HCT116 (cell line): ENCODE measurements around the gene CD300C. TPM values are rescaled to one million over a fixed set of nuclear protein-coding genes. Genes with fewer than 3 reads are reported as not detected.

Source experiments
- ATAC-seq: fragments of 200-7000 bp; cut with Tn5 transposase; 2 replicates; pipeline ENCODE4 v1.9.1; 2020; ENCODE audit warnings: mild to moderate bottlenecking, moderate library complexity
- BruUV-seq: library from RNA; stranded (reverse); fragments of 400-500 nt; replicated peaks from 2 replicates; lab custom pipeline; 2021; lab: Mats Ljungman, UMichigan
- CTCF ChIA-PET: fragments of 300-600 bp; sonication (Branson Sonifier 250); formaldehyde crosslinking; loops from one replicate; lab custom pipeline; 2021; ENCODE audit warnings: antibody characterized with exemption; lab: Charles Lee
- POLR2A ChIA-PET: fragments of 300-600, 350-600 bp; sonication (Branson Sonifier 250); formaldehyde crosslinking; loops from one replicate; lab custom pipeline; 2021; ENCODE audit warnings: antibody characterized with exemption; lab: Charles Lee
- RAD21 ChIA-PET, 2 experiments: fragments of 300-600 bp; sonication (Branson Sonifier 250); formaldehyde crosslinking; loops; one replicate each; lab custom pipeline; 2023; ENCODE audit warnings: low total read pairs in 2 of 2; ENCODE audit not compliant: uncharacterized antibody in 2 of 2, unreplicated experiment in 2 of 2, low non-redundant PET in 1 of 2; lab: Charles Lee
- DNase-seq: peaks from one replicate; pipeline ENCODE4 v3.0.0-alpha.2; 2010; ENCODE audit warnings: low read depth, low spot score
- H2AFZ ChIP-seq: fragments of 200-600 bp; shearing (Covaris generic), sonication (generic); 2 replicates; pipeline ENCODE4 v1.6.1; 2017; ENCODE audit warnings: low read depth, mixed run types, mixed read lengths, antibody characterized with exemption, low read length; ENCODE audit not compliant: poor library complexity, severe bottlenecking
- H3K27ac ChIP-seq: 2 replicates; pipeline ENCODE4 v1.5.1; 2012; ENCODE audit warnings: low read depth, low read length
- H3K27me3 ChIP-seq: fragments of 200-600 bp; sonication (generic); 2 replicates; pipeline ENCODE4 v1.6.1; 2016; ENCODE audit warnings: mixed run types, low read length, mixed read lengths; ENCODE audit not compliant: insufficient read depth
- H3K36me3 ChIP-seq, 2 experiments: fragments of 200-500 bp in 1 of 2; fragments of 200-600 bp in 1 of 2; sonication (Bioruptor generic) in 1 of 2; sonication (generic) in 1 of 2; 2 replicates each; pipeline versions ENCODE4 v1.5.1 to v1.6.1; 2014 to 2016; ENCODE audit warnings: low read length in 2 of 2, inconsistent platforms in 1 of 2, mixed read lengths in 1 of 2, mixed run types in 1 of 2; ENCODE audit not compliant: insufficient read depth in 2 of 2, control insufficient read depth in 1 of 2
- H3K4me1 ChIP-seq, 2 experiments: fragments of 200-600 bp in 1 of 2; sonication (generic) in 1 of 2; 2 replicates each; pipeline versions ENCODE4 v1.5.1 to v1.6.1; 2012 to 2017; ENCODE audit warnings: low read length in 2 of 2, inconsistent platforms in 1 of 2, mild to moderate bottlenecking in 1 of 2, mixed read lengths in 1 of 2, mixed run types in 1 of 2, moderate library complexity in 1 of 2; ENCODE audit not compliant: insufficient read depth in 2 of 2, control insufficient read depth in 1 of 2
- H3K4me2 ChIP-seq: fragments of 200-600 bp; sonication (generic); 2 replicates; pipeline ENCODE4 v1.6.1; 2017; ENCODE audit warnings: mixed run types, low read length, mixed read lengths
- H3K4me3 ChIP-seq, 2 experiments: fragments of 200-600 bp in 1 of 2; sonication (generic) in 1 of 2; replicated peaks in 1 of 2; 2 replicates each; pipeline ENCODE4 v1.5.1; 2011 to 2016; ENCODE audit warnings: low read length in 2 of 2, control low read depth in 1 of 2, low read depth in 1 of 2, mild to moderate bottlenecking in 1 of 2, mixed read lengths in 1 of 2, mixed run types in 1 of 2
- H3K79me2 ChIP-seq: fragments of 200-600 bp; sonication (generic); 2 replicates; pipeline ENCODE4 v1.6.1; 2017; ENCODE audit warnings: mild to moderate bottlenecking, mixed run types, low read length, moderate library complexity, mixed read lengths; ENCODE audit not compliant: insufficient read depth
- H3K9ac ChIP-seq: fragments of 200-600 bp; sonication (generic); 2 replicates; pipeline ENCODE4 v1.6.1; 2016; ENCODE audit warnings: low read length, mixed read lengths
- H3K9me2 ChIP-seq: fragments of 200-600 bp; sonication (generic), shearing (Covaris generic); 2 replicates; pipeline ENCODE4 v1.6.1; 2017; ENCODE audit warnings: mixed run types, mild to moderate bottlenecking, moderate library complexity; ENCODE audit not compliant: insufficient read depth
- H3K9me3 ChIP-seq, 2 experiments: fragments of 200-500 bp in 1 of 2; fragments of 200-600 bp in 1 of 2; sonication (Bioruptor generic) in 1 of 2; sonication (generic) in 1 of 2; 2 replicates each; pipeline ENCODE4 v1.6.1; 2014 to 2017; ENCODE audit warnings: low read length in 2 of 2, mixed read lengths in 2 of 2, inconsistent platforms in 1 of 2, low read depth in 1 of 2, mild to moderate bottlenecking in 1 of 2, mixed run types in 1 of 2, moderate library complexity in 1 of 2; ENCODE audit not compliant: control insufficient read depth in 1 of 2, insufficient read depth in 1 of 2
- H4K20me1 ChIP-seq: fragments of 200-600 bp; sonication (generic), shearing (Covaris generic); 2 replicates; pipeline ENCODE4 v1.6.1; 2017; ENCODE audit warnings: mixed run types, mild to moderate bottlenecking, moderate library complexity; ENCODE audit not compliant: insufficient read depth
- ATF3 ChIP-seq: IDR thresholded peaks from 2 replicates; pipeline ENCODE4 v1.6.1; 2012
- CBX3 ChIP-seq: IDR thresholded peaks from 2 replicates; pipeline ENCODE4 v1.6.1; 2012; ENCODE audit warnings: low read depth
- CEBPB ChIP-seq: IDR thresholded peaks from 2 replicates; pipeline ENCODE4 v1.6.1; 2012; ENCODE audit warnings: low read depth
- EZH2 ChIP-seq: fragments of 200-600 bp; sonication (generic); IDR thresholded peaks from 2 replicates; pipeline ENCODE4 v1.6.1; 2017; ENCODE audit warnings: antibody characterized with exemption, mixed run types
- EZH2phosphoT487 ChIP-seq: fragments of 200-600 bp; IDR thresholded peaks from 2 replicates; pipeline ENCODE4 v1.6.1; 2018; ENCODE audit warnings: antibody characterized with exemption, borderline replicate concordance
- FOSL1 ChIP-seq: IDR thresholded peaks from 2 replicates; pipeline ENCODE4 v1.6.1; 2012; ENCODE audit warnings: low read depth
- JUND ChIP-seq: IDR thresholded peaks from 2 replicates; pipeline ENCODE4 v1.6.1; 2012
- MAX ChIP-seq: IDR thresholded peaks from 2 replicates; pipeline ENCODE4 v1.6.1; 2012
- POLR2A ChIP-seq: IDR thresholded peaks from 2 replicates; pipeline ENCODE4 v1.7.0; 2011; ENCODE audit warnings: borderline replicate concordance; ENCODE audit not compliant: insufficient read depth, insufficient read length; ENCODE audit errors: extremely low read depth
- POLR2AphosphoS5 ChIP-seq: IDR thresholded peaks from 2 replicates; pipeline ENCODE4 v1.6.1; 2011; ENCODE audit warnings: mild to moderate bottlenecking, low read depth, low read length, moderate library complexity
- RAD21 ChIP-seq: IDR thresholded peaks from 2 replicates; pipeline ENCODE4 v1.6.1; 2012; ENCODE audit warnings: low read depth, mild to moderate bottlenecking
- SIN3A ChIP-seq: IDR thresholded peaks from 2 replicates; pipeline ENCODE4 v1.6.1; 2012; ENCODE audit warnings: low read depth
- SP1 ChIP-seq: IDR thresholded peaks from 2 replicates; pipeline ENCODE4 v1.6.1; 2012; ENCODE audit warnings: low read depth
- TCF7L2 ChIP-seq: IDR thresholded peaks from 2 replicates; pipeline ENCODE4 v1.7.0; 2011; ENCODE audit warnings: borderline replicate concordance, inconsistent platforms; ENCODE audit not compliant: insufficient read depth, insufficient read length; ENCODE audit errors: extremely low read depth
- YY1 ChIP-seq: IDR thresholded peaks from 2 replicates; pipeline ENCODE4 v1.6.1; 2011; ENCODE audit warnings: low read length, low read depth, moderate library complexity, mild to moderate bottlenecking; ENCODE audit not compliant: insufficient replicate concordance; ENCODE audit errors: extremely low read depth
- ZBTB33 ChIP-seq: IDR thresholded peaks from 2 replicates; pipeline ENCODE4 v1.6.1; 2011; ENCODE audit warnings: mild to moderate bottlenecking, low read length, moderate library complexity; ENCODE audit not compliant: insufficient replicate concordance; ENCODE audit errors: extremely low read depth
- intact Hi-C: fragments of 100-400 bp; cut with micrococcal nuclease; formaldehyde crosslinking; loops from 2 replicates; pipeline ENCODE4 v1.10.0; 2022
- total RNA-seq: library from RNA; stranded (reverse); gene quantifications from one replicate; pipeline ENCODE4 v1.2.1, GENCODE V29; 2021; ENCODE audit not compliant: unreplicated experiment
- TF ChIP-seq, protein P1 (sequence below): IDR thresholded peaks from 2 replicates; pipeline ENCODE4 v1.6.1; 2012; ENCODE audit warnings: low read depth

Gene CD300C
- total RNA-seq, 1 experiment from 2014 or later, result 0.15 TPM

GRCh38 chr17:74563358-74563757, 17.4 kb upstream of the CD300C start:
- H3K79me2 ChIP-seq, result no peaks in the 10 kb centered on the region
- no TSS peak for BruUV-seq
- no peak overlapping the region for H3K27ac ChIP-seq
- H3K9me3 ChIP-seq, result no peaks in the 10 kb centered on the region
- DNase-seq (no peak), ATAC-seq (no peak)
- no peak overlapping the region for H3K4me3 ChIP-seq
- no peak overlapping the region for H3K4me2 ChIP-seq
- no peaks in the 10 kb centered on the region for H3K36me3 ChIP-seq
- no peak overlapping the region for H3K9ac ChIP-seq
- intact Hi-C loops, result no loop called here
- no peaks in the 10 kb centered on the region for H4K20me1 ChIP-seq
- CTCF ChIA-PET, result interaction anchor here (0.5 kb wide), 1 partner anchor 171 kb away, joined by 3 read pairs; no protein-coding TSS in a partner anchor
- TF ChIP-seq JUND (no peak), CEBPB (no peak), EZH2phosphoT487 (no peak), YY1 (no peak), ZBTB33 (no peak), CBX3 (no peak), POLR2A (no peak), SP1 (no peak), FOSL1 (no peak), EZH2 (no peak), POLR2AphosphoS5 (no peak), RAD21 (no peak), ATF3 (no peak), MAX (no peak), SIN3A (no peak), TCF7L2 (no peak)
- TF ChIP-seq, protein P1, sequence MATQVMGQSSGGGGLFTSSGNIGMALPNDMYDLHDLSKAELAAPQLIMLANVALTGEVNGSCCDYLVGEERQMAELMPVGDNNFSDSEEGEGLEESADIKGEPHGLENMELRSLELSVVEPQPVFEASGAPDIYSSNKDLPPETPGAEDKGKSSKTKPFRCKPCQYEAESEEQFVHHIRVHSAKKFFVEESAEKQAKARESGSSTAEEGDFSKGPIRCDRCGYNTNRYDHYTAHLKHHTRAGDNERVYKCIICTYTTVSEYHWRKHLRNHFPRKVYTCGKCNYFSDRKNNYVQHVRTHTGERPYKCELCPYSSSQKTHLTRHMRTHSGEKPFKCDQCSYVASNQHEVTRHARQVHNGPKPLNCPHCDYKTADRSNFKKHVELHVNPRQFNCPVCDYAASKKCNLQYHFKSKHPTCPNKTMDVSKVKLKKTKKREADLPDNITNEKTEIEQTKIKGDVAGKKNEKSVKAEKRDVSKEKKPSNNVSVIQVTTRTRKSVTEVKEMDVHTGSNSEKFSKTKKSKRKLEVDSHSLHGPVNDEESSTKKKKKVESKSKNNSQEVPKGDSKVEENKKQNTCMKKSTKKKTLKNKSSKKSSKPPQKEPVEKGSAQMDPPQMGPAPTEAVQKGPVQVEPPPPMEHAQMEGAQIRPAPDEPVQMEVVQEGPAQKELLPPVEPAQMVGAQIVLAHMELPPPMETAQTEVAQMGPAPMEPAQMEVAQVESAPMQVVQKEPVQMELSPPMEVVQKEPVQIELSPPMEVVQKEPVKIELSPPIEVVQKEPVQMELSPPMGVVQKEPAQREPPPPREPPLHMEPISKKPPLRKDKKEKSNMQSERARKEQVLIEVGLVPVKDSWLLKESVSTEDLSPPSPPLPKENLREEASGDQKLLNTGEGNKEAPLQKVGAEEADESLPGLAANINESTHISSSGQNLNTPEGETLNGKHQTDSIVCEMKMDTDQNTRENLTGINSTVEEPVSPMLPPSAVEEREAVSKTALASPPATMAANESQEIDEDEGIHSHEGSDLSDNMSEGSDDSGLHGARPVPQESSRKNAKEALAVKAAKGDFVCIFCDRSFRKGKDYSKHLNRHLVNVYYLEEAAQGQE, result no peak
- TF ChIP-seq, all 23 proteins: peak for 0
- ChIA-PET POLR2A (no interaction called here), RAD21 (no interaction called here)
- peaks cover 21% of the 10 kb centered on the region for H3K27me3 ChIP-seq
- no peak overlapping the region for H2AFZ ChIP-seq
- H3K4me1 ChIP-seq, result peaks cover 0 to 4% of the 10 kb centered on the region in 2 experiments; a peak in 1 of 4 replicates
- no peaks in the 10 kb centered on the region for H3K9me2 ChIP-seq
